ENCODE measurements around the gene KANTR. TPM values are rescaled to one million over a fixed set of nuclear protein-coding genes. Genes with fewer than 3 reads are reported as not detected.
A peak's percentile ranks its signal among the peaks of the same experiment; 100 is the strongest.

The KANTR gene
- total RNA-seq, 1 donor from 2014 or later = 10.5 TPM

DNA sequence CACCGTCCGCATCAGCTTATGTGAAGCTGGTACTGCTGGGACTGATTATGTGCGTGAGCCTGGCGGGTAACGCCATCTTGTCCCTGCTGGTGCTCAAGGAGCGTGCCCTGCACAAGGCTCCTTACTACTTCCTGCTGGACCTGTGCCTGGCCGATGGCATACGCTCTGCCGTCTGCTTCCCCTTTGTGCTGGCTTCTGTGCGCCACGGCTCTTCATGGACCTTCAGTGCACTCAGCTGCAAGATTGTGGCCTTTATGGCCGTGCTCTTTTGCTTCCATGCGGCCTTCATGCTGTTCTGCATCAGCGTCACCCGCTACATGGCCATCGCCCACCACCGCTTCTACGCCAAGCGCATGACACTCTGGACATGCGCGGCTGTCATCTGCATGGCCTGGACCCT, 17.3 kb upstream of the KANTR start:
- peaks cover 12% of the 10 kb centered on the region for H3K4me1 Mint-ChIP-seq (ENCODE audit: unreplicated experiment)
- DNase-seq (ENCODE audit: low spot score) = no peak
- no peaks in the 10 kb centered on the region for H3K9me3 Mint-ChIP-seq (ENCODE audit: unreplicated experiment)
- peaks cover 9% of the 10 kb centered on the region for H3K27me3 Mint-ChIP-seq (ENCODE audit: unreplicated experiment)
- no peak overlapping the region for H3K27ac Mint-ChIP-seq (ENCODE audit: unreplicated experiment)
- H3K4me3 Mint-ChIP-seq (ENCODE audit: unreplicated experiment) = no peak overlapping the region
- no peak for TF ChIP-seq CTCF (IDR thresholded peaks at IDR 0.05; ENCODE audit: unreplicated experiment)
- H3K36me3 Mint-ChIP-seq (ENCODE audit: low read depth, unreplicated experiment) = no peaks in the 10 kb centered on the region

- Mint-ChIP-seq H3K36me3 (ENCODE audit: low read depth, unreplicated experiment) (no peaks in the 10 kb centered on the region), H3K9me3 (ENCODE audit: unreplicated experiment) (no peaks in the 10 kb centered on the region), H3K4me3 (ENCODE audit: unreplicated experiment) (no peak overlapping the region), H3K27me3 (ENCODE audit: unreplicated experiment) (peaks cover 9% of the 10 kb centered on the region), H3K27ac (ENCODE audit: unreplicated experiment) (no peak overlapping the region), H3K4me1 (ENCODE audit: unreplicated experiment) (peaks cover 3% of the 10 kb centered on the region)
- no peak for DNase-seq (ENCODE audit: low spot score)
- TF ChIP-seq CTCF (IDR thresholded peaks at IDR 0.05; ENCODE audit: unreplicated experiment) = no peak
Observed at GRCh38 chrX:53077207-53078197, 16.4 kb upstream of the KANTR start.

DNA sequence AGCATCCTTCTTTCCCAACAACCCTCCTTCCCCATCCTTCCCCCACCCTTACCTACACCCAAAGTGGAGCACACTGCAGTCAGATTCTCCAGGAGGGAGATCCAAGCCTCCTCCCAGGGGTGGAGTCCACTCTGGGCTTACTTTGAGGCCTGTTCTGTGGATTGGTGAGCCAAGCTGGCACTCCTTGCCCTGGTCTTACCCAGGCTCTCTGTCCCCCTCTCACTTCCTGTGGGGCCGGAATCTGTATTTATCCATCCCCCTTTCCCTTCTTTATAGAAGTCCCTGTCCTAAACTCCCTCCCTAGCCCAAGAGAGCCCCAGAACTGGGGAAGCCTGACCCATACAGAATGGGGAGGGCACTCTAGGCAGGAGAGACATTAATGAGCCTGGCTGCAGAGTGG, 15.0 kb upstream of the KANTR start:
- H3K4me1 Mint-ChIP-seq (ENCODE audit: unreplicated experiment) = peaks cover 9% of the 10 kb centered on the region
- no peaks in the 10 kb centered on the region for H3K9me3 Mint-ChIP-seq (ENCODE audit: unreplicated experiment)
- no peak for TF ChIP-seq CTCF (IDR thresholded peaks at IDR 0.05; ENCODE audit: unreplicated experiment)
- no peak overlapping the region for H3K4me3 Mint-ChIP-seq (ENCODE audit: unreplicated experiment)
- no peak for DNase-seq (ENCODE audit: low spot score)
- H3K36me3 Mint-ChIP-seq (ENCODE audit: low read depth, unreplicated experiment) = no peaks in the 10 kb centered on the region
- H3K27me3 Mint-ChIP-seq (ENCODE audit: unreplicated experiment) = peaks cover 15% of the 10 kb centered on the region
- no peak overlapping the region for H3K27ac Mint-ChIP-seq (ENCODE audit: unreplicated experiment)

DNA sequence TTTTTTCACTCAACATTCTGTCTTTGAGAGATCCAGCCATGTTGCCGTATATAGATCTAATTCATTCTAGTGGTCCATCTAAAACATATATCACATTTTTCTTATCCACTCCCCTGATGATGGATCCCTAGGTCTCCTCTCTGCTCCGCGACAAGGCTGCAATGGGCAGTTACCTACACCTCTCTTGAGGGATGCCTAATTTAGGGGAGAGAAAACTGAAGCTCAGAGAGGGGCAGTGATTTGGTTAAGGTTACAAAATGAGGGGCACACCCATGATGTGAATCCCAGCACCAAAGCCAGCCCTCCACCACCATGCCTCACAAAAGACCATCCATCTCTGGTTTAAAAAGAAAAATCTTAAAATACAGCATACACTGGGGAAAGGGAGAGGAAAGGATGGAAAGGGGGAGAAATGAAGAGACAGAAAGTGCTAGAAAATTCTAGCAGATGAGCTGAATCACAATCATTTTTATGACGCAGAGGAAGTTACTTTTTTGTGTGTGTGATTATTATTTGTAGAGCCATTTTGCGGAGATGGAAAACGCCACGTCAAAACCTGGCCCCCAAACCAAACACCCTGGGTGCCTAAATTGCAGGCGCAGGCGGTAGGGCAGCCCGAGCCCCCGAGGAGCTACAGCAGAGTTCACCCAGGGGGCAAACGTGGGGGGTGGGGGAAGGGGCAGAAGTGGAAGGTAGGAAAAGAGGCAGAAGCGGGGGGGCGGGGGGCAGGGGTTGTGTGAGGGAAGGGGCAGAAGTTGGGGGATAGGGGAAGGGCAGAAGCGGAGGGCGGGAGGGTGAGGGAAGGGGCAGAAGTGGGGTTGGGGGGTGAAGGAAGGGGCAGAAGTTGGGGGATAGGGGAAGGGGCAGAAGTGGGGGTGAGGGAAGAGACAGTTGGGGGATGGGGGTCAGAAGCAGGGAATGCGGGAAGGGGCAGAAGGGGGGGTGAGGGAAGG, 13.0 kb upstream of the KANTR start:
- Mint-ChIP-seq H3K36me3 (ENCODE audit: low read depth, unreplicated experiment) (peaks cover 11% of the 10 kb centered on the region), H3K27me3 (ENCODE audit: unreplicated experiment) (peaks cover 10% of the 10 kb centered on the region), H3K27ac (ENCODE audit: unreplicated experiment) (peak overlapping the region; percentile 80), H3K9me3 (ENCODE audit: unreplicated experiment) (no peaks in the 10 kb centered on the region), H3K4me3 (ENCODE audit: unreplicated experiment) (peak overlapping the region; percentile 83), H3K4me1 (ENCODE audit: unreplicated experiment) (peaks cover 13% of the 10 kb centered on the region)
- no peak for DNase-seq (ENCODE audit: low spot score)
- no peak for TF ChIP-seq CTCF (IDR thresholded peaks at IDR 0.05; ENCODE audit: unreplicated experiment)

Data from endothelial cell (in vitro differentiated cells).